Adrenal gland (tissue), 5 donors: Measurements from ENCODE around the gene ARID3C.

Source experiments
- POLR2A ChIP-seq, 2 donors: fragments of 450-650 bp; IDR thresholded peaks; one replicate each; pipeline ENCODE4 v1.6.1; 2017; ENCODE audit warnings: antibody characterized with exemption in 2 of 2, mild to moderate bottlenecking in 2 of 2, moderate library complexity in 1 of 2
- TF ChIP-seq, protein P1 (sequence below), 6 experiments: fragments of 450-650 bp in 4 of 6; fragments of 200-600 bp in 2 of 6; sonication (generic) in 1 of 6; IDR thresholded peaks; 1 replicate in 5 of 6; 2 replicates in 1 of 6; pipeline versions ENCODE4 v1.5.1 to v1.8.0; 2016 to 2021; ENCODE audit warnings: antibody characterized with exemption in 6 of 6, mild to moderate bottlenecking in 2 of 6, moderate library complexity in 1 of 6
- donor health status: DM: no; HTN: no; CAD: no.

DNA sequence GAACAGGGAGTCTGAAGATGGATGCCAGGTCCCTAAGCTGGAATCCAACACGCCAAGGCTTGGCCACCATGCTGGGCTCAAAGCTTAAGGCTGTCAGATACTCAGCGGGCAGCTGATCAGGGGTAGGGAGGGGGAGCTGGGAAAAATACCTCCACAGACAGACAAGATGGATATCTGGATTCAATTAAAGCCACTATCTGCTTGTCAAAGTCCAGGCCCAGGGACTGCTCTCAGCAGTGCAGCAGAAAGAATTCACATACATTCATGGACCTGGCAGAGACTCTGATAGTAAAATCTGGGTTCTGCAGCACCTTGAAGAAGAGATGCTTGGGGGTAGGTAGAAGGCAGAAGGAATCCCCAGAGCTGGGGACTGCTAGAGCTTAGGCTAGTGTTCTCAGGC, 13.7 kb downstream of the ARID3C start:
- TF ChIP-seq, protein P1, sequence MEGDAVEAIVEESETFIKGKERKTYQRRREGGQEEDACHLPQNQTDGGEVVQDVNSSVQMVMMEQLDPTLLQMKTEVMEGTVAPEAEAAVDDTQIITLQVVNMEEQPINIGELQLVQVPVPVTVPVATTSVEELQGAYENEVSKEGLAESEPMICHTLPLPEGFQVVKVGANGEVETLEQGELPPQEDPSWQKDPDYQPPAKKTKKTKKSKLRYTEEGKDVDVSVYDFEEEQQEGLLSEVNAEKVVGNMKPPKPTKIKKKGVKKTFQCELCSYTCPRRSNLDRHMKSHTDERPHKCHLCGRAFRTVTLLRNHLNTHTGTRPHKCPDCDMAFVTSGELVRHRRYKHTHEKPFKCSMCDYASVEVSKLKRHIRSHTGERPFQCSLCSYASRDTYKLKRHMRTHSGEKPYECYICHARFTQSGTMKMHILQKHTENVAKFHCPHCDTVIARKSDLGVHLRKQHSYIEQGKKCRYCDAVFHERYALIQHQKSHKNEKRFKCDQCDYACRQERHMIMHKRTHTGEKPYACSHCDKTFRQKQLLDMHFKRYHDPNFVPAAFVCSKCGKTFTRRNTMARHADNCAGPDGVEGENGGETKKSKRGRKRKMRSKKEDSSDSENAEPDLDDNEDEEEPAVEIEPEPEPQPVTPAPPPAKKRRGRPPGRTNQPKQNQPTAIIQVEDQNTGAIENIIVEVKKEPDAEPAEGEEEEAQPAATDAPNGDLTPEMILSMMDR (IDR thresholded peaks at IDR 0.05) = no peak
- TF ChIP-seq POLR2A (IDR thresholded peaks at IDR 0.05) = no peak
